Measurements from ENCODE around the gene PLEKHO1. TPM values are rescaled to one million over a fixed set of nuclear protein-coding genes. Genes with fewer than 3 reads are reported as not detected.
A peak's percentile ranks its signal among the peaks of the same experiment; 100 is the strongest.

PLEKHO1 gene
- total RNA-seq = 82.0 and 113 TPM in 2 replicates

GRCh38 chr1:150149271-150150132 is at the start of gene PLEKHO1:
Gene PLEKHO1 (plus strand): TSS chr1:150149916. CDS start chr1:150150258, 342 bp downstream.
- Histone ChIP-seq H3K4me3 (ENCODE audit: low read depth, low read length) (peak within 1 kb of the TSS; percentile 54), H3K27me3 (ENCODE audit: control insufficient read depth, insufficient read depth, low read length) (no peaks in the 10 kb centered on the region), H3K36me3 (ENCODE audit: control insufficient read depth, insufficient read depth, low read length) (peaks cover 2% of the 10 kb centered on the region)
- DNase-seq (ENCODE audit: low read depth) = no peak
- TF ChIP-seq CTCF (IDR thresholded peaks at IDR 0.05; ENCODE audit: insufficient read depth, low read length, poor library complexity, severe bottlenecking) = no peak

DNA sequence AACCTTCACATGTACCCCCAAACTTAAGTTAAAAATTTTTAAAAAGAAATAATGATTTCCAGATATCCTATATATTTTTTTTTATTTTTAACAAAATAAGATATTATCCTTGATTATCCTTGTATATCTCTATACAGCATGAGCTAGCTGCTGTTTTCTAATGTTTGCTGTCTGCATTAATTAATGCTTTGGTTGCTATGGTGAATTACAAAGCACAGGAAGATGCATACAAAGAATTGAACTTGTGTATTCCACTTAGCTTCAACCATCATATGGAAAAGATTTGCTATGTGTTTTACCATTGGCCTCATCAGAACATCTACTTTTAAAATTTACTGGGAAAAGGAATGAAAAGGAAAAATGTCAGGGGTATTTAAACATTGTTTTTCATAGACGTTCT is 46.7 kb upstream of the PLEKHO1 start:
- Histone ChIP-seq H3K36me3 (ENCODE audit: control insufficient read depth, insufficient read depth, low read length) (no peaks in the 10 kb centered on the region), H3K4me3 (ENCODE audit: low read depth, low read length) (no peak overlapping the region), H3K27me3 (ENCODE audit: control insufficient read depth, insufficient read depth, low read length) (no peaks in the 10 kb centered on the region)
- no peak for DNase-seq (ENCODE audit: low read depth)
- no peak for TF ChIP-seq CTCF (IDR thresholded peaks at IDR 0.05; ENCODE audit: insufficient read depth, low read length, poor library complexity, severe bottlenecking)

DNA sequence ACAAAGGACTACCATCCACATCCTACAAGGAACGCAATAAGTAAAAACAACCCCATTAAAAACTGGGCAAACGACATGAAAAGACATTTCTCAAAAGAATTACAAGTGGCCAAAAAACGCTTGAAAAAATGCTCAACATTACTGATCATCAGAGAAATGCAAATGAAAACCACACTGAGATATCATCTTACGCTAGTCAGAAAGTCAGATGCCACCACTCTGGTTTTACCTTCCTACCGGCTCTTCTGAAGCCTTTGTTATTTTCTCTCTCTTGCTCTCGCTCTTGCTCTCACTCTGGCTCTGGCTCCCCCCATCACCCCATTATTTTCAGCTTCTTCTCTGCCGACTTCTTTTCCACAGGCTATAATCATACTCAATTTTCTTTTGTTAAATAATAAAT is 43.4 kb upstream of the PLEKHO1 start:
- no peaks in the 10 kb centered on the region for H3K27me3 ChIP-seq (ENCODE audit: control insufficient read depth, insufficient read depth, low read length)
- no peak for TF ChIP-seq CTCF (IDR thresholded peaks at IDR 0.05; ENCODE audit: insufficient read depth, low read length, poor library complexity, severe bottlenecking)
- DNase-seq (ENCODE audit: low read depth) = no peak
- H3K36me3 ChIP-seq (ENCODE audit: control insufficient read depth, insufficient read depth, low read length) = no peaks in the 10 kb centered on the region
- no peak overlapping the region for H3K4me3 ChIP-seq (ENCODE audit: low read depth, low read length)

GRCh38 chr1:150109586-150109985 is 40.1 kb upstream of the PLEKHO1 start:
- DNase-seq (ENCODE audit: low read depth) = no peak
- H3K4me3 ChIP-seq (ENCODE audit: low read depth, low read length) = no peak overlapping the region
- H3K36me3 ChIP-seq (ENCODE audit: control insufficient read depth, insufficient read depth, low read length) = no peaks in the 10 kb centered on the region
- no peaks in the 10 kb centered on the region for H3K27me3 ChIP-seq (ENCODE audit: control insufficient read depth, insufficient read depth, low read length)
- no peak for TF ChIP-seq CTCF (IDR thresholded peaks at IDR 0.05; ENCODE audit: insufficient read depth, low read length, poor library complexity, severe bottlenecking)

DNA sequence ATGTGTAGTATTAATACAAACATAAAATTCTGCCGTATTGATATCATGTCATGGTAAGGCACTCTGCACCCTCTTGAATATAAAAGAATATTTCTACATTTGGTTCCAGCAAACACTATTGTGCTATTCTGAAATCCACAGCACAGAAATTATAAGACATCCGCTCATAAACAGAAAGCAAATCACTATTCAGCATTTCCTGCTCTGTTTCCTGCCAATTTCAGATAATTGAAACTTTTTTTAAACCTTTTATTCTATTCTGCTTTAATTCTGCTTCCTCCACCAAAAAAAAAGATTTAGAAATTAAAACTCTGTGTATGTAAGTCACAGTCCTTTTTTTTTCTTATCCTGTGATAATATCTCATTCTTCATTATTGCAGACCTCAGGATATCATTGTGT is 39.6 kb upstream of the PLEKHO1 start:
- no peak for DNase-seq (ENCODE audit: low read depth)
- no peak overlapping the region for H3K4me3 ChIP-seq (ENCODE audit: low read depth, low read length)
- H3K36me3 ChIP-seq (ENCODE audit: control insufficient read depth, insufficient read depth, low read length) = no peaks in the 10 kb centered on the region
- no peaks in the 10 kb centered on the region for H3K27me3 ChIP-seq (ENCODE audit: control insufficient read depth, insufficient read depth, low read length)
- TF ChIP-seq CTCF (IDR thresholded peaks at IDR 0.05; ENCODE audit: insufficient read depth, low read length, poor library complexity, severe bottlenecking) = no peak

GRCh38 chr1:150111670-150112069 is 38.0 kb upstream of the PLEKHO1 start:
- no peak for DNase-seq (ENCODE audit: low read depth)
- no peaks in the 10 kb centered on the region for H3K27me3 ChIP-seq (ENCODE audit: control insufficient read depth, insufficient read depth, low read length)
- no peaks in the 10 kb centered on the region for H3K36me3 ChIP-seq (ENCODE audit: control insufficient read depth, insufficient read depth, low read length)
- H3K4me3 ChIP-seq (ENCODE audit: low read depth, low read length) = no peak overlapping the region
- TF ChIP-seq CTCF (IDR thresholded peaks at IDR 0.05; ENCODE audit: insufficient read depth, low read length, poor library complexity, severe bottlenecking) = no peak
